GM18511 (cell line): ENCODE results near the gene OTUD5.
A peak's percentile ranks its signal among the peaks of the same experiment; 100 is the strongest.

ENCODE experiments used
- ATAC-seq: cut with Tn5 transposase; IDR thresholded peaks from one replicate; pipeline ENCODE4 v1.9.1; 2021; ENCODE audit warnings: mild to moderate bottlenecking, moderate library complexity; ENCODE audit not compliant: unreplicated experiment

OTUD5 gene

GRCh38 chrX:48937054-48937907 lies 20.1 kb downstream of the OTUD5 start:
- peak; percentile 71 for ATAC-seq

- no peak for ATAC-seq
Measured at GRCh38 chrX:48936429-48937053, 20.9 kb downstream of the OTUD5 start.

- no peak for ATAC-seq
Measured at GRCh38 chrX:48935301-48935670, 22.1 kb downstream of the OTUD5 start.

GRCh38 chrX:48934581-48935300 lies 22.7 kb downstream of the OTUD5 start:
- ATAC-seq, result no peak

- ATAC-seq, result no peak
Measured at GRCh38 chrX:48933757-48934156, 23.6 kb downstream of the OTUD5 start.

- no peak for ATAC-seq
Measured at GRCh38 chrX:48927736-48928382, 29.5 kb downstream of the OTUD5 start.

GRCh38 chrX:48927123-48927522 lies 30.3 kb downstream of the OTUD5 start:
- no peak for ATAC-seq

GRCh38 chrX:48924270-48924669 lies 33.1 kb downstream of the OTUD5 start:
- no peak for ATAC-seq

GRCh38 chrX:48923771-48924170 lies 33.6 kb downstream of the OTUD5 start:
- no peak for ATAC-seq

GRCh38 chrX:48920718-48921104 lies 36.7 kb downstream of the OTUD5 start:
- no peak for ATAC-seq

- no peak for ATAC-seq
Measured at GRCh38 chrX:48919947-48920717, 37.3 kb downstream of the OTUD5 start.

GRCh38 chrX:48919360-48919841 lies 38.0 kb downstream of the OTUD5 start:
- ATAC-seq, result peak; percentile 30

- ATAC-seq, result peak; percentile 79
Measured at GRCh38 chrX:48918643-48919340, 38.6 kb downstream of the OTUD5 start, which contains the start of gene PIM2. TSS of gene PIM2 (minus strand) at chrX:48919024. CDS start at chrX:48918834, 190 bp downstream.

GRCh38 chrX:48918301-48918642 lies 39.1 kb downstream of the OTUD5 start:
- ATAC-seq, result no peak

- ATAC-seq, result peak; percentile 52
Measured at GRCh38 chrX:48917139-48918001, 40.0 kb downstream of the OTUD5 start.

- no peak for ATAC-seq
Measured at GRCh38 chrX:48914593-48915493, 42.6 kb downstream of the OTUD5 start.

GRCh38 chrX:48913605-48914366 lies 43.6 kb downstream of the OTUD5 start:
- no peak for ATAC-seq
